HL-60 (cell line): ENCODE measurements around the gene VWA2.

Source experiments
- POLR2AphosphoS5 ChIP-seq: IDR thresholded peaks from 2 replicates; pipeline ENCODE4 v1.6.1; 2012; ENCODE audit warnings: low read depth
- TF ChIP-seq, protein P1 (sequence below): IDR thresholded peaks from one replicate; pipeline ENCODE4 v1.5.1; 2011; ENCODE audit warnings: low read length, control low read depth, inconsistent platforms; ENCODE audit not compliant: insufficient read depth

- TF ChIP-seq, protein P1, sequence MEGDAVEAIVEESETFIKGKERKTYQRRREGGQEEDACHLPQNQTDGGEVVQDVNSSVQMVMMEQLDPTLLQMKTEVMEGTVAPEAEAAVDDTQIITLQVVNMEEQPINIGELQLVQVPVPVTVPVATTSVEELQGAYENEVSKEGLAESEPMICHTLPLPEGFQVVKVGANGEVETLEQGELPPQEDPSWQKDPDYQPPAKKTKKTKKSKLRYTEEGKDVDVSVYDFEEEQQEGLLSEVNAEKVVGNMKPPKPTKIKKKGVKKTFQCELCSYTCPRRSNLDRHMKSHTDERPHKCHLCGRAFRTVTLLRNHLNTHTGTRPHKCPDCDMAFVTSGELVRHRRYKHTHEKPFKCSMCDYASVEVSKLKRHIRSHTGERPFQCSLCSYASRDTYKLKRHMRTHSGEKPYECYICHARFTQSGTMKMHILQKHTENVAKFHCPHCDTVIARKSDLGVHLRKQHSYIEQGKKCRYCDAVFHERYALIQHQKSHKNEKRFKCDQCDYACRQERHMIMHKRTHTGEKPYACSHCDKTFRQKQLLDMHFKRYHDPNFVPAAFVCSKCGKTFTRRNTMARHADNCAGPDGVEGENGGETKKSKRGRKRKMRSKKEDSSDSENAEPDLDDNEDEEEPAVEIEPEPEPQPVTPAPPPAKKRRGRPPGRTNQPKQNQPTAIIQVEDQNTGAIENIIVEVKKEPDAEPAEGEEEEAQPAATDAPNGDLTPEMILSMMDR = no peak
- no peak for TF ChIP-seq POLR2AphosphoS5
These were observed 74.8 kb downstream of the VWA2 start for GRCh38 chr10:114313866-114314265.
